ENCODE results near the gene CACNA1C.

DNA sequence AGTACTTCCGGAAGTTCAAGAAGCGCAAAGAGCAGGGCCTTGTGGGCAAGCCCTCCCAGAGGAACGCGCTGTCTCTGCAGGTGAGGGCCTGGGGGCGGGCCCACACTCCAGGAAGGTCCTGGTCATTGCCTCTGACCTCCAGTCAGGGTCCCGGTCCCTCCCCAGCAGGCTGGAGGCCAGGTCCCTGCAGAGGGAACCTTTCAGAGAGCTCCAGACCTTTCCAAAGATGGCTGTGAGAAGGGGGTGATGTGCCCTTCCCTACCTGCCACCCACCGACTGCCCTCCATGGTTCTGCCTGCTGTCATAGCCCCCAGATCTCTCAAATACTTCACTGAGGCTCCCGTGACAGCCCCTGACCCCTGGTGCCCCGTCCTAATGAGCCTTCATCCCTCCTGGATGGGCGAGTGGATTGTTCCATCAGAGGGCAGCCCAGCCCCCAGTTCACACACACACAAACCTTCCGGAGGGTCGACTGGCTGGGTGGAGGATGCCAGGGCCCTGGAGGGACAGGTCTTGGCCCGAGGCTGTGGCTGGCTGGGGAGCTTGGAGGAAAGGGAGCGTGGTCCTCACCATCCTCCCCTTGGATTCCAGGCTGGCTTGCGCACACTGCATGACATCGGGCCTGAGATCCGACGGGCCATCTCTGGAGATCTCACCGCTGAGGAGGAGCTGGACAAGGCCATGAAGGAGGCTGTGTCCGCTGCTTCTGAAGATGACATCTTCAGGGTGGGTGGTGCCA lies 624.5 kb downstream of the CACNA1C start:
- TF ChIP-seq HDAC2 (IDR thresholded peaks at IDR 0.05): no peak
- no peak for TF ChIP-seq SUPT20H (IDR thresholded peaks at IDR 0.05; ENCODE audit: borderline replicate concordance, control insufficient read depth, low read depth, low read length)
- TF ChIP-seq EP300 (IDR thresholded peaks at IDR 0.05; ENCODE audit: borderline replicate concordance in 1 of 2, control insufficient read depth in 1 of 2, low read depth in 2 of 2, low read length in 2 of 2): no peak
- TF ChIP-seq NFXL1 (IDR thresholded peaks at IDR 0.05; ENCODE audit: borderline replicate concordance): no peak
- TF ChIP-seq RAD21 (IDR thresholded peaks at IDR 0.05; ENCODE audit: insufficient read depth, low read depth, low read length): no peak
- TF ChIP-seq CTCF (IDR thresholded peaks at IDR 0.05 in 2 of 3, conservative IDR thresholded peaks at IDR 0.05 in 1 of 3; ENCODE audit: control insufficient read depth in 2 of 3, extremely low read depth in 1 of 3, insufficient read depth in 1 of 3, low read depth in 3 of 3, low read length in 3 of 3): no peak
- TF ChIP-seq POLR2A (IDR thresholded peaks at IDR 0.05; ENCODE audit: low read depth, low read length): no peak
- TF ChIP-seq IRF3 (IDR thresholded peaks at IDR 0.05): no peak
- TF ChIP-seq, protein P1, sequence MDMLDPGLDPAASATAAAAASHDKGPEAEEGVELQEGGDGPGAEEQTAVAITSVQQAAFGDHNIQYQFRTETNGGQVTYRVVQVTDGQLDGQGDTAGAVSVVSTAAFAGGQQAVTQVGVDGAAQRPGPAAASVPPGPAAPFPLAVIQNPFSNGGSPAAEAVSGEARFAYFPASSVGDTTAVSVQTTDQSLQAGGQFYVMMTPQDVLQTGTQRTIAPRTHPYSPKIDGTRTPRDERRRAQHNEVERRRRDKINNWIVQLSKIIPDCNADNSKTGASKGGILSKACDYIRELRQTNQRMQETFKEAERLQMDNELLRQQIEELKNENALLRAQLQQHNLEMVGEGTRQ (IDR thresholded peaks at IDR 0.05; ENCODE audit: borderline replicate concordance, low read depth, low read length): no peak
- no peak for TF ChIP-seq TCF3 (IDR thresholded peaks at IDR 0.05; ENCODE audit: borderline replicate concordance, insufficient read depth, low read depth, low read length)
- TF ChIP-seq HDAC6 (IDR thresholded peaks at IDR 0.05; ENCODE audit: unreplicated experiment): no peak
- no peak for TF ChIP-seq SIN3A (IDR thresholded peaks at IDR 0.05; ENCODE audit: low read depth, low read length)
- TF ChIP-seq BCL11A (IDR thresholded peaks at IDR 0.05; ENCODE audit: low read depth, low read length): no peak
- TF ChIP-seq CHD1 (IDR thresholded peaks at IDR 0.05; ENCODE audit: low read depth, low read length): no peak

Measured in GM12878 (cell line).